HG02885 (cell line): Measurements from ENCODE around the gene ATP5F1D.

Experiments
- ATAC-seq: cut with Tn5 transposase; IDR thresholded peaks from one replicate; pipeline ENCODE4 v1.9.1; 2021; ENCODE audit warnings: mild to moderate bottlenecking; ENCODE audit not compliant: unreplicated experiment, poor library complexity

Gene ATP5F1D

DNA sequence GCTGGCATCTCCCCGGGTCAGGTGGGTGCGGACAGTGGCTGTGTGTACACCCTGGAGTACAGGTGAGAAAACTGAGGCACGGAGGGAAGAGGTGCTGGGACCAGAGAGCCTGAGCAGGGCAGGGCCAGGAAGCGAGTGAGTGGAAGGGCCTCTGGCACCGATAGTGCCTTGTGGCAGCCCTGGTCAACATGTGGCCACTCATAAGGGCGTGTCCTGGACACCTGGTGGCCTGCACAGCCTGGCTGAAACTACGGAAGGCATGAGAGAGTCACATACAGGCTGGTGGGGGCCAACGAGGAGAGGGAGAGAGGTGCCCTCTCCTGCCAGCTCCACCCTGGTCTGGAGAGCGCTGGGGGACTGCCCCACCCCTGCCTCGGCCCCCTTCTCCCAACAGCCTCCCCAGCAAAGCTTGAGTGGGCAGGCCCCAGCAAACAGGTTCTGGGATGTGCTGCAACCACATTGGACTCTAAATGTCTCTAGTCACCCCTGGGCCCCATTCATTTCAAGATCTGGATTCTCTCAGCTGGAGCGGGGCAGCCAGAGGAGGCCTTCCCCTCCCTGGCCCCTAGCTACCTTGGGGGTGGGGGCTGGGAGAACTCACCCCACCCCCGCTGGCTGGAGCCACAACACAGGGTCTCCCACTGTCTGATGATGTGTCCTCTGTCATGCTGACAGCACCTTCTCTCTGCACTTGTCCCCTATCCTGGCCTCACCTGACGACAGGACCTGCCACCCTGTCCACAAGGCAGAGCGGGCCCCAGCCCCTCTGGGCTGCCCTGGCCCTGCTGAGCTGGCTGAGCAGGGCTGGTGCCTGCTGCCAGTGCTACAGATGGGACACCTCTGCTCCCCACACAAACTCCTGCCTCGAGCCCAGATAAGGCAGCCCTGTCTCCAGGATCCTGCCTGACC lies 9.6 kb upstream of the ATP5F1D start:
- no peak for ATAC-seq

DNA sequence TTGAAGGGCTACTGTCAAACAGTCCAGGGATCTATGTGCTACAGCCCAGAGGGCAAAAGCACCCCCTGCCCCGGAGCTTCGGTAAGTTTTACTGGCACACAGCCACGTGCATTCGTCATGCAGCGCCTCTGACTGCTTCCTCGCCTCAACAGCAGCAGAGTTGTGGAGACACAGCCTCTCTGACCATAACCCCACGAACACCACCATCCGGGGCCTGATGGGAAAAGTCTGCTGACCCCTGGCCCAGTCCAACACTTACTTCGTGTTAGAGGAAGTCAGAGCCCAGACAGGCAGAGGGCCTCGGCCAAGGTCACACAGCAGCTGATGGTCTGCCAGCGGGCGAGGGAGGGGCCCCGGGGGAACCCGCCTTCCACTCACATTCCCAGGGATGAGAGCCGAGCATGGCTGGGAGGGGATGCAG lies 8.9 kb upstream of the ATP5F1D start:
- ATAC-seq, result no peak

- ATAC-seq, result no peak
Observed at GRCh38 chr19:1233115-1233667, 8.4 kb upstream of the ATP5F1D start.

GRCh38 chr19:1234051-1234954 lies 7.2 kb upstream of the ATP5F1D start:
- no peak for ATAC-seq

DNA sequence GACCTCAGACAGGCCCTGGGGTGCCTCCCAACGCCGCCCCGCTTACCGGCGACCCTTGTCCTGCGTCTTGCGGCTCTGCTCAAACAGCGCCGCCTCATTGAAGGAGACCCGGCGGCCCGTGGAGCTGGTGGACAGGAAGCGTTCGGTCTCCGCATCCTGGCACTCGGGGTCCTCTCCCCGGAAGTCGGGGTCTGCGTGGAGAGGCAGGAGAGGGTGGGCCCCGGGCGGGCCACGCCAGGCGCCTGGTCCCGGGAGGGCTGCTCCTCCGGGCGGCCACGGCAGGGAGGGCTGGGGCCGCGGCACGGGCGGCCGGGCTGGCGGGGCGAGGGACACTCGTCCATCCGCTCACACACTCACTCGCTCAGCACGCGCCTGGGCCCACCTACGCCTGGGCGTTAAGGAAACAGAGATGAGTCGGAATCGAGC lies 6.6 kb upstream of the ATP5F1D start:
- ATAC-seq, result no peak

- no peak for ATAC-seq
Observed at GRCh38 chr19:1235625-1236538, 5.7 kb upstream of the ATP5F1D start.

GRCh38 chr19:1236576-1236975 lies 5.0 kb upstream of the ATP5F1D start:
- no peak for ATAC-seq

DNA sequence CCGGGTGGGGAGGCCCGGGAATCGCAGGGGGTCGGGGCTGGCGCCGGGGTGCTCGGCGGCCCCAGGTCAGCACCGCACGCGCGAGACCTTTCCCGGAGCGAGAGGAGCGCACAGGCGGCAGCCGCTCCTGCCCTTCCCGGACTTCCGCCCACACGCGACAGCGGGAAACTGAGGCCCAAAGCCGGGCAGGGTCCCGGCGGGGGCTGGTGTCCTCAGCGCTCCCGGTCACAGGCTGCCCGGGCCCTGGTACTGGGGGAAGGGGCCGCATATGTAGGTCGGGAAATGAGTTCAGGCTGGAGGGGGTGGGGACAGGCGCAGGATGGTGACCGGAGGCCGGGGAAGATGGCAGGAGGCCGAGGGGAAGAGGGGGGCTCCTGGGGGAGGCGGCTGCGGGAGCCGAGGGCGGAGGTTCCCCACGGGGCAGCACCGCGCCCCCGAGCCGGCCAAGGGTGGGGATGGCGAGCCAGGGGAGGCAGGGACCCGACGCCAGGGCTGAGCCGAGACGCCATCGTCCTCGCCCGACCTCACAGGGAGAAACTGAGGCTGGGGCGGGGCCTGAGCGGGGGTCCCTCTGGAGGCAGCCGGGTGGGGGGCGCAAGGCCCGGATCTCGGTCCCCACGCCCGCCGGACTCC lies 4.4 kb upstream of the ATP5F1D start:
- no peak for ATAC-seq

DNA sequence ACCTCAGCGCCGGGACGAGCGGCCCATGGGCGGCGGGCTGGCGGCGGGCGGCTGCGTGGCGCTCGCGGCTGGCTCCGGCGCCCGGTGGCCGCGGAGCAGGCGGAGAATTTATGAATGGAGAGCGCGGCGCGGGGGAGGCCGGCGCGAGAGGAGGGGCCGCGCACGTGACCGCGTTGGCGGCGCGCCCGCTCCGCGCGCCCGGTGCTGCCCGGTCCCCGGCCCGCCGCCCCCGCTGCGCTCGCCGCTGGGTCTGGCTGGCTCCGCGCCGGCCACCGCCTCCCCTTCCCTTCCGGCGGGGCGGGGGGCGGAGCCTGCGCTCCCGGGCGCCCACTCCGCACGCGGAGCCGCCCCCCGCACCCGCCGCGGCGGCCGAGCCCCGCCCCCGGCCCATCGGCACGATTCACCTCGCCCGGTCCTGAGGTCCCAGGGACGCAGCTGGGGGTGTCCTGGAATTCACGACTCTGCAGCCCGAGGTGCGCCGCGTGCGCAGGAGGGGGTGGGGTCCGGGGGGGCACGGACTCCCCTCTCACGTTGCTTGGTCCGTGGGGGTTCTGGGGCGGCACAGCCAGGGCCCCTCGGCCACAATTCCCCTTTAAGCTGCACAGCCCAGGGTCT lies 3.7 kb upstream of the ATP5F1D start, which contains the start of gene CBARP:
Gene CBARP, minus strand, starts transcription at position 252 of the 615 bp plus-strand sequence. CDS start 1,905 bp downstream, outside the sequence.
- ATAC-seq, result no peak

DNA sequence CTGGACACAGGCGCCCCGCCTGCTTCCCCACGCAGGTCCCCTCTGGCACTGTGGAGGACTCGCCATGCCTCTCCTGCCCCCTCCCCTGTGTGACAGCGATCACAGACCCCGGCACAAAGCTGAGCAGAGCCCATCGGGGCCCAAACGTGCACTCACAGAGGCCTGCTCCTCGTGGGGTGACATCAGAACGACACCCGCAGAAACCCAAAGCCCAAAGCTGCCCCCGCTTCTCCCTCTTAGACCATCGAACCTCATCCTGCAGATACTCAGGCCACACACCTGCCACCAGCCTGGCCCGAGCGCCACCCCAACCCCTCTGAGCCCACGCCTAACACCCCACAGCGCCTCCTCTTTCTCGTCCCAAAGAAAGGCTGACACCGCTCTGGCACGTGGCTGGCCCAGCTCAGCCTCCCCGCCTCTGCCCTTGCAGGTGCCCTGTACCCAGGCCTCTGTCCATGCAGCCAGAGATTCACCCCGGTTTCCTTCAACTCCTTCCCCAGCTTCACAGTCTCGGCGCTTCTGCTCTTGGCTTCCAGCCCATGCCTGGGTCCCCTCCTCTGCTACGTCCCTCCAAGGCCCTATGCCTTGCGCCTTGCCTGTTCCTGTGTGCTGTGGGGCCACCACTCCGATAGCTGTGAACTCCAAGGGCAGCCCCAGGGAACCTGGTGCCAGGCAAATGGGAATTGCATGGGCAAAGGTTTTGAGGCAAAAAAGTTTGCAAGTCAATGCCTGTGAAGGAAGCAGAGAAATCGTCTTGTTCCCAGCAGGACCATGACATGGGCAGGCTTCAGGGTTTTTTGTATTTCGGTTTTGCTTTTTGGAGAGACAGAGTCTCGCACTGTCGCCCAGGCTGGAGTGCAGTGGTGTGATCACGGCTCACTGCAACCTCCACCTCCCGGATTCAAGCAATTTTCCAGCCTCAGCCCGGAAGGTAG lies 2.9 kb upstream of the ATP5F1D start:
- ATAC-seq, result no peak

GRCh38 chr19:1239420-1239795 lies 2.1 kb upstream of the ATP5F1D start:
- ATAC-seq, result no peak

GRCh38 chr19:1239796-1240737 lies 1.5 kb upstream of the ATP5F1D start:
- peak; percentile 40 for ATAC-seq

- ATAC-seq, result no peak
Observed at GRCh38 chr19:1240925-1241324, 626 bp upstream of the ATP5F1D start.

GRCh38 chr19:1243768-1244692 lies 2.5 kb downstream of the ATP5F1D start:
- no peak for ATAC-seq

- no peak for ATAC-seq
Observed at GRCh38 chr19:1244693-1245451, 3.3 kb downstream of the ATP5F1D start.
